Neural cell (in vitro differentiated cells): ENCODE data around the gene PPP3R2.

Experiments used
- CTCF ChIP-seq: fragments of 450-650 bp; IDR thresholded peaks from 2 replicates; pipeline ENCODE4 v1.5.1; 2014; ENCODE audit warnings: antibody characterized with exemption, mild to moderate bottlenecking, moderate library complexity; ENCODE audit not compliant: poor library complexity, severe bottlenecking
- EP300 ChIP-seq: fragments of 450-650 bp; conservative IDR thresholded peaks from 2 replicates; pipeline ENCODE4 v1.6.1; 2014; ENCODE audit warnings: antibody characterized with exemption, mild to moderate bottlenecking, moderate library complexity; ENCODE audit not compliant: poor library complexity, severe bottlenecking

GRCh38 chr9:101587332-101588043 lies 7.3 kb downstream of the PPP3R2 start:
- TF ChIP-seq CTCF (no peak), EP300 (no peak)
